B cell (primary cell): ENCODE data around the gene DHRS11. TPM values are rescaled to one million over a fixed set of nuclear protein-coding genes. Genes with fewer than 3 reads are reported as not detected.

Source experiments
- ATAC-seq: fragments of 200-7000 bp; cut with Tn5 transposase; one replicate; pipeline ENCODE4 v1.10.0; 2021; ENCODE audit warnings: low read depth, mild to moderate bottlenecking, moderate number of reproducible peaks, moderate library complexity
- CTCF ChIA-PET: fragments of 350-600 bp; sonication (Branson Sonifier 250); formaldehyde crosslinking; loops from one replicate; lab custom pipeline; 2021; ENCODE audit warnings: antibody characterized with exemption, inconsistent platforms; lab: Charles Lee
- POLR2A ChIA-PET: fragments of 350-600 bp; sonication (Branson Sonifier 250); formaldehyde crosslinking; loops from one replicate; lab custom pipeline; 2021; ENCODE audit warnings: antibody characterized with exemption; lab: Charles Lee
- DNase-seq: peaks from one replicate; pipeline ENCODE4 v3.0.0; 2013
- H2AFZ ChIP-seq: 2 replicates; pipeline ENCODE4 v1.6.1; 2012; ENCODE audit warnings: mild to moderate bottlenecking, low read depth, low read length; ENCODE audit not compliant: insufficient read depth, poor library complexity, severe bottlenecking
- H3K27ac ChIP-seq, 2 donors: 1 replicate in 1 of 2; 2 replicates in 1 of 2; pipeline ENCODE4 v1.5.1; 2012 to 2013; ENCODE audit warnings: low read length in 2 of 2, mild to moderate bottlenecking in 2 of 2, moderate library complexity in 1 of 2
- H3K27me3 ChIP-seq, 4 experiments: fragments of 200-600 bp in 1 of 4; sonication (generic) in 1 of 4; replicated peaks in 1 of 4; 1 replicate in 2 of 4; 2 replicates in 2 of 4; pipeline versions ENCODE4 v1.6.1 to v1.7.0; 2013 to 2016; ENCODE audit warnings: low read length in 3 of 4, mild to moderate bottlenecking in 2 of 4, mixed read lengths in 1 of 4, moderate library complexity in 1 of 4; ENCODE audit not compliant: insufficient read depth in 4 of 4, control insufficient read depth in 3 of 4; ENCODE audit errors: control extremely low read depth in 1 of 4
- H3K36me3 ChIP-seq, 2 experiments: replicated peaks in 1 of 2; 1 replicate in 1 of 2; 2 replicates in 1 of 2; pipeline versions ENCODE4 v1.6.1 to v1.7.1; 2013; ENCODE audit warnings: low read length in 1 of 2; ENCODE audit not compliant: insufficient read depth in 2 of 2, control insufficient read depth in 1 of 2; ENCODE audit errors: control extremely low read depth in 1 of 2, extremely low read depth in 1 of 2
- H3K4me1 ChIP-seq, 2 donors: fragments of 200-600 bp in 1 of 2; sonication (generic) in 1 of 2; 1 replicate in 1 of 2; 2 replicates in 1 of 2; pipeline versions ENCODE4 v1.5.1 to v1.6.1; 2013 to 2017; ENCODE audit warnings: low read length in 2 of 2; ENCODE audit not compliant: control insufficient read depth in 2 of 2, insufficient read depth in 2 of 2
- H3K4me2 ChIP-seq: replicated peaks from 2 replicates; pipeline ENCODE3; 2012; ENCODE audit warnings: mild to moderate bottlenecking, low read depth, low read length; ENCODE audit not compliant: poor library complexity, severe bottlenecking
- H3K4me3 ChIP-seq, 5 experiments: fragments of 200-600 bp in 1 of 5; sonication (generic) in 1 of 5; 1 replicate in 3 of 5; 2 replicates in 2 of 5; pipeline versions ENCODE4 v1.5.1 to v1.7.0; 2011 to 2016; ENCODE audit warnings: low read length in 4 of 5, mild to moderate bottlenecking in 4 of 5, low read depth in 2 of 5, control low read depth in 1 of 5, moderate library complexity in 1 of 5; ENCODE audit not compliant: insufficient read depth in 1 of 5; ENCODE audit errors: control extremely low read depth in 1 of 5, extremely low read depth in 1 of 5
- H3K79me2 ChIP-seq: fragments of 200-600 bp; sonication (generic); one replicate; pipeline ENCODE4 v1.6.0; 2016; ENCODE audit warnings: low read length; ENCODE audit not compliant: control insufficient read depth, insufficient read depth
- H3K9ac ChIP-seq: fragments of 200-600 bp; sonication (generic); 2 replicates; pipeline ENCODE4 v1.6.1; 2017; ENCODE audit warnings: mild to moderate bottlenecking, low read length, moderate library complexity
- H3K9me3 ChIP-seq, 3 donors: one replicate each; pipeline versions ENCODE4 v1.6.1 to v1.7.1; 2013; ENCODE audit warnings: low read length in 2 of 3; ENCODE audit not compliant: control insufficient read depth in 2 of 3, insufficient read depth in 1 of 3; ENCODE audit errors: control extremely low read depth in 1 of 3
- H4K20me1 ChIP-seq: 2 replicates; pipeline ENCODE4 v1.6.0; 2012; ENCODE audit warnings: mild to moderate bottlenecking, low read length; ENCODE audit not compliant: insufficient read depth, control insufficient read depth, poor library complexity, severe bottlenecking
- H3K27ac Mint-ChIP-seq: one replicate; pipeline ENCODE4 v1.8.0; 2021; ENCODE audit warnings: mixed read lengths
- H3K27me3 Mint-ChIP-seq: one replicate; pipeline ENCODE4 v1.8.0; 2021; ENCODE audit warnings: mixed read lengths
- H3K4me1 Mint-ChIP-seq: one replicate; pipeline ENCODE4 v1.8.0; 2021; ENCODE audit warnings: mixed read lengths
- H3K4me3 Mint-ChIP-seq: one replicate; pipeline ENCODE4 v1.8.0; 2021; ENCODE audit warnings: mixed read lengths
- H3K9me3 Mint-ChIP-seq: one replicate; pipeline ENCODE4 v1.8.0; 2022; ENCODE audit warnings: mixed read lengths; ENCODE audit not compliant: insufficient read depth
- EZH2 ChIP-seq: IDR thresholded peaks from 2 replicates; pipeline ENCODE4 v1.6.1; 2012; ENCODE audit warnings: borderline replicate concordance, low read depth, mild to moderate bottlenecking, moderate library complexity, low read length; ENCODE audit not compliant: insufficient read depth, poor library complexity, severe bottlenecking
- WGBS: methylation state at CpG from one replicate; pipeline ENCODE4 v1.1.5; 2013; ENCODE audit warnings: missing lambda C conversion rate; ENCODE audit not compliant: insufficient coverage; 5-methylcytosine and 5-hydroxymethylcytosine counted together
- intact Hi-C: fragments of 100-400 bp; cut with micrococcal nuclease; formaldehyde crosslinking; loops from one replicate; pipeline ENCODE4 v1.10.0; 2022
- polyA plus RNA-seq: library from polyadenylated mRNA; depleted of rRNA; stranded (reverse); fragments of >200 nt; gene quantifications from 2 replicates; pipeline ENCODE4 v1.2.3, GENCODE V29; 2012
- total RNA-seq, 2 donors: library from RNA; stranded (reverse); fragments of 120-200 nt in 1 of 2; gene quantifications; 1 replicate in 1 of 2; 2 replicates in 1 of 2; pipeline versions ENCODE4 v1.2.3 to v1.2.4, GENCODE V29; 2013 to 2022
- TF ChIP-seq, protein P1 (sequence below): fragments of 200-600 bp; IDR thresholded peaks from one replicate; pipeline ENCODE4 v1.8.0; 2022; ENCODE audit warnings: antibody characterized with exemption, mild to moderate bottlenecking

The DHRS11 gene
- total and polyA plus RNA-seq, 2 donors (not counting 1 experiment from before 2014, with no cell fraction given) = 4.3 to 8.2 TPM

DNA sequence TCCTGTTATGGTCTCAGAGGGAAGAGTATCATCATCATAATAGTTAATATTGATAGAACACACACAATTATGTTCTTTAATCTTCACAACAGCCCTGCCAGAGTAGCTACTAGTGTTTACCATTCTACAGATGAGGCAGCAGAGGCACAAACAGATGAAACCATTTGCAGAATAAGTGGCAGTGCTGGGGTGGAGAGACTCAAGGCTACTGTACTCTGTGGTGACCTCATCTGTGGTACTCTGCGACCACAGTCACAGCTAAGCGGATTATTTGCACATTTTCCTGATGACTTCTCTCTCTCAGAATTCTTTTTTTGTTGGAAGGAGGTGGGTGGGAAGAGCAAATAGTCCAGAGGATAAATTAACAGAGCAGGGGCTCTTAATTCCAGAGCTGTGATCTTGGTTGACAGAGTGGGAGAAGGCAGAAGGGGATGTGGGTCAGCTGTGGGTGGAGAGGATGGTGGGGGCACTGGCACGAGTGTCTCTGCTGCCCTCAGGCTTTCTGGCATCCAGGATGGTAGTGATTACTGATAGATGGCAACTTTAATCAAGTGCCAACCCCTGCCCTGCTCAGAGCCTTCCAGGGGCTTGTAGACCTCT, 51.5 kb downstream of the DHRS11 start:
- ChIA-PET POLR2A (no interaction called here), CTCF (interaction anchor here (1.7 kb wide), 1 partner anchor 405 kb away, joined by 6 read pairs; no protein-coding TSS in a partner anchor)
- peak overlapping the region; percentile 38 for H3K4me3 Mint-ChIP-seq

DNA sequence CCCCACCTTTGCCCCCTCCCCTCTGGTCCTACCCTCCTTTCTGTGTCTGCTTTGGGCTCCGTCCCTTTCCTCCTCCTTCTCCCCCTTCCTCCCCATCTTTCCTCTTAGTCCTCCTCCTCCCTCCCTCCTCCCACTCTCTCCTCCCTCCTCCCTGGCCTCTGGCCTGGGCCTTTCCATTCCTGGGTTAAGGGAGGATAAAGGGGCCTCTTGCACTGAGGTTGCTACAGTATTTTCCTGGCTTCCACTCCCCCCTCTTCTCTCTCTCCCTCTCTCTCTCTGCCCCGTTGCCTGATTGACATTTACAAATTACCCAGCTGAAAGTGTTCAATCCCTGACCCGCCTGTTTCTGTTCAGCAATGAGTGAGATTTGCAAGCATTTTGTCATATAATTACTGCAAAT, 53.7 kb downstream of the DHRS11 start:
- H3K27me3 ChIP-seq = peaks cover 0 to 55% (median 20%) of the 10 kb centered on the region in 4 experiments
- TF ChIP-seq EZH2 = no peak
- TF ChIP-seq, protein P1, sequence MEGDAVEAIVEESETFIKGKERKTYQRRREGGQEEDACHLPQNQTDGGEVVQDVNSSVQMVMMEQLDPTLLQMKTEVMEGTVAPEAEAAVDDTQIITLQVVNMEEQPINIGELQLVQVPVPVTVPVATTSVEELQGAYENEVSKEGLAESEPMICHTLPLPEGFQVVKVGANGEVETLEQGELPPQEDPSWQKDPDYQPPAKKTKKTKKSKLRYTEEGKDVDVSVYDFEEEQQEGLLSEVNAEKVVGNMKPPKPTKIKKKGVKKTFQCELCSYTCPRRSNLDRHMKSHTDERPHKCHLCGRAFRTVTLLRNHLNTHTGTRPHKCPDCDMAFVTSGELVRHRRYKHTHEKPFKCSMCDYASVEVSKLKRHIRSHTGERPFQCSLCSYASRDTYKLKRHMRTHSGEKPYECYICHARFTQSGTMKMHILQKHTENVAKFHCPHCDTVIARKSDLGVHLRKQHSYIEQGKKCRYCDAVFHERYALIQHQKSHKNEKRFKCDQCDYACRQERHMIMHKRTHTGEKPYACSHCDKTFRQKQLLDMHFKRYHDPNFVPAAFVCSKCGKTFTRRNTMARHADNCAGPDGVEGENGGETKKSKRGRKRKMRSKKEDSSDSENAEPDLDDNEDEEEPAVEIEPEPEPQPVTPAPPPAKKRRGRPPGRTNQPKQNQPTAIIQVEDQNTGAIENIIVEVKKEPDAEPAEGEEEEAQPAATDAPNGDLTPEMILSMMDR = no peak

More for the DNA sequence above, 51.5 kb downstream of the DHRS11 start:
- no peak overlapping the region for H3K4me2 ChIP-seq
- H3K79me2 ChIP-seq = no peaks in the 10 kb centered on the region
- no peaks in the 10 kb centered on the region for H3K9me3 Mint-ChIP-seq
- peaks cover 0 to 3% (median 0%) of the 10 kb centered on the region in 3 donors for H3K9me3 ChIP-seq
- no peaks in the 10 kb centered on the region for H4K20me1 ChIP-seq
- H3K4me3 ChIP-seq = no peak overlapping the region
- intact Hi-C loops = no loop called here
- DNase-seq (no peak), ATAC-seq (no peak)
- no peaks in the 10 kb centered on the region for H3K36me3 ChIP-seq
- peaks cover 0 to 71% (median 23%) of the 10 kb centered on the region in 4 experiments for H3K27me3 ChIP-seq
- no peak overlapping the region for H2AFZ ChIP-seq
- peaks cover 10 to 12% of the 10 kb centered on the region in 2 donors for H3K4me1 ChIP-seq
- no peak overlapping the region for H3K9ac ChIP-seq
- no peak overlapping the region for H3K27ac Mint-ChIP-seq
- no peak for TF ChIP-seq EZH2
- H3K27ac ChIP-seq = no peak overlapping the region
- H3K4me1 Mint-ChIP-seq = peaks cover 12% of the 10 kb centered on the region
- H3K27me3 Mint-ChIP-seq = peaks cover 73% of the 10 kb centered on the region
- WGBS = no CpG with 5 or more reads among the region's 3 CpGs

More for the DNA sequence above, 53.7 kb downstream of the DHRS11 start:
- Histone ChIP-seq H3K27ac (no peak overlapping the region), H3K79me2 (no peaks in the 10 kb centered on the region), H3K4me1 (peaks cover 10 to 12% of the 10 kb centered on the region in 2 donors), H3K9me3 (peaks cover 0 to 3% (median 0%) of the 10 kb centered on the region in 3 donors), H3K4me2 (no peak overlapping the region), H3K9ac (no peak overlapping the region), H4K20me1 (no peaks in the 10 kb centered on the region), H3K36me3 (no peaks in the 10 kb centered on the region), H3K4me3 (no peak overlapping the region), H2AFZ (no peak overlapping the region)
- ATAC-seq = no peak
- intact Hi-C loops = no loop called here
- peaks cover 70% of the 10 kb centered on the region for H3K27me3 Mint-ChIP-seq
- H3K4me1 Mint-ChIP-seq = peaks cover 12% of the 10 kb centered on the region
- ChIA-PET CTCF (no interaction called here), POLR2A (no interaction called here)
- H3K9me3 Mint-ChIP-seq = no peaks in the 10 kb centered on the region
- no peak for DNase-seq
- H3K27ac Mint-ChIP-seq = no peak overlapping the region
- WGBS = no CpG with 5 or more reads among the region's 3 CpGs
- H3K4me3 Mint-ChIP-seq = no peak overlapping the region
